ENCODE results near the gene NKTR. TPM values are rescaled to one million over a fixed set of nuclear protein-coding genes. Genes with fewer than 3 reads are reported as not detected.
A peak's percentile ranks its signal among the peaks of the same experiment; 100 is the strongest.

Gene NKTR
- total RNA-seq, 1 experiment from 2014 or later: 89.3 TPM

- ATAC-seq (no peak), DNase-seq (ENCODE audit: low spot score) (no peak)
- Mint-ChIP-seq H3K4me1 (peaks cover 38% of the 10 kb centered on the region), H3K4me3 (no peak overlapping the region), H3K9me3 (no peaks in the 10 kb centered on the region), H3K36me3 (peaks cover 19% of the 10 kb centered on the region), H3K27ac (no peak overlapping the region), H3K27me3 (ENCODE audit: low read depth) (no peaks in the 10 kb centered on the region)
- TF ChIP-seq ZSCAN18 (CRISPR knock-in tag; IDR thresholded peaks at IDR 0.05) (no peak), ZNF425 (CRISPR knock-in tag; conservative IDR thresholded peaks at IDR 0.05) (no peak), NFYB (CRISPR knock-in tag; conservative IDR thresholded peaks at IDR 0.05; ENCODE audit: low read depth) (no peak), ZNF396 (CRISPR knock-in tag; IDR thresholded peaks at IDR 0.05; ENCODE audit: borderline replicate concordance) (no peak), TEAD1 (CRISPR knock-in tag; IDR thresholded peaks at IDR 0.05) (no peak), ZMAT4 (CRISPR knock-in tag; IDR thresholded peaks at IDR 0.05) (no peak), ESRRA (CRISPR knock-in tag; IDR thresholded peaks at IDR 0.05; ENCODE audit: borderline replicate concordance) (no peak), E2F4 (CRISPR knock-in tag; IDR thresholded peaks at IDR 0.05; ENCODE audit: borderline replicate concordance, low read depth) (no peak), MXD4 (CRISPR knock-in tag; IDR thresholded peaks at IDR 0.05; ENCODE audit: borderline replicate concordance) (no peak), AFF4 (CRISPR knock-in tag; IDR thresholded peaks at IDR 0.05; ENCODE audit: borderline replicate concordance) (no peak), TP53 (CRISPR knock-in tag; IDR thresholded peaks at IDR 0.05) (no peak), SOX15 (CRISPR knock-in tag; IDR thresholded peaks at IDR 0.05) (no peak), ZNF423 (CRISPR knock-in tag; IDR thresholded peaks at IDR 0.05) (no peak)
- ChIA-PET POLR2A (no interaction called here), CTCF (interaction anchor here (1.5 kb wide), 1 partner anchor 12 kb away, joined by 3 read pairs; the partner anchor contains the start of gene NKTR)
Measured at GRCh38 chr3:42588625-42589024, 11.9 kb upstream of the NKTR start.

GRCh38 chr3:42589382-42590109 lies 10.9 kb upstream of the NKTR start:
- peak overlapping the region; percentile 94 for H3K4me3 Mint-ChIP-seq
- peaks cover 28% of the 10 kb centered on the region for H3K36me3 Mint-ChIP-seq
- peaks cover 46% of the 10 kb centered on the region for H3K4me1 Mint-ChIP-seq
- DNase-seq (ENCODE audit: low spot score) (no peak), ATAC-seq (no peak)
- ChIA-PET CTCF (interaction anchor here (1.4 to 1.5 kb wide), 2 partner anchors 11 to 292 kb away, joined by 3 to 6 read pairs; partner anchors contain the start of gene NKTR), POLR2A (interaction anchor here (1.2 to 2.9 kb wide), 3 partner anchors 8 to 214 kb away, joined by 6 to 19 read pairs (median 17); partner anchors contain the start of genes NKTR and SEC22C)
- H3K9me3 Mint-ChIP-seq: no peaks in the 10 kb centered on the region
- peak overlapping the region; percentile 98 for H3K27ac Mint-ChIP-seq
- H3K27me3 Mint-ChIP-seq (ENCODE audit: low read depth): no peaks in the 10 kb centered on the region
- TF ChIP-seq NR1H2 (CRISPR knock-in tag; IDR thresholded peaks at IDR 0.05): no peak
- no peak for TF ChIP-seq AR (CRISPR knock-in tag; IDR thresholded peaks at IDR 0.05)
- TF ChIP-seq CREB1 (CRISPR knock-in tag; IDR thresholded peaks at IDR 0.05): no peak
- no peak for TF ChIP-seq ZNF532 (CRISPR knock-in tag; IDR thresholded peaks at IDR 0.05; ENCODE audit: borderline replicate concordance)
